ENCODE measurements around the gene MICU2.
"Not testable (repeated sequence)": the region's sequence is repeated elsewhere in the genome, so short reads cannot be mapped to it uniquely, and the experiment has no call there.

The MICU2 gene

GRCh38 chr13:21594715-21595545, 9.0 kb downstream of the MICU2 start:
- 74% methylated on average over 2 of the region's 3 CpGs for WGBS
- Histone ChIP-seq H3K9me3 (ENCODE audit: insufficient read depth, low read depth, low read length) (no peaks in the 10 kb centered on the region), H3K27me3 (ENCODE audit: insufficient read depth, low read length) (no peaks in the 10 kb centered on the region), H3K4me1 (ENCODE audit: insufficient read depth, low read length) (no peaks in the 10 kb centered on the region), H3K9ac (ENCODE audit: low read depth, low read length) (no peak overlapping the region), H3K4me3 (ENCODE audit: low read length) (no peak overlapping the region), H3K27ac (ENCODE audit: low read depth, low read length) (no peak overlapping the region), H3K36me3 (ENCODE audit: insufficient read depth, low read length) (0 out of 2 replicates have a peak, but pooled peaks cover 2% of the 10 kb centered on the region)

- H3K4me3 ChIP-seq (ENCODE audit: low read length); H3K36me3 ChIP-seq (ENCODE audit: insufficient read depth, low read length); H3K27ac ChIP-seq (ENCODE audit: low read depth, low read length); H3K9ac ChIP-seq (ENCODE audit: low read depth, low read length); H3K4me1 ChIP-seq (ENCODE audit: insufficient read depth, low read length); H3K9me3 ChIP-seq (ENCODE audit: insufficient read depth, low read depth, low read length); H3K27me3 ChIP-seq (ENCODE audit: insufficient read depth, low read length): not testable (repeated sequence)
- 95% methylated on average over 11 of the region's 11 CpGs for WGBS
These were observed 13.1 kb downstream of the MICU2 start for GRCh38 chr13:21590665-21591456.

DNA sequence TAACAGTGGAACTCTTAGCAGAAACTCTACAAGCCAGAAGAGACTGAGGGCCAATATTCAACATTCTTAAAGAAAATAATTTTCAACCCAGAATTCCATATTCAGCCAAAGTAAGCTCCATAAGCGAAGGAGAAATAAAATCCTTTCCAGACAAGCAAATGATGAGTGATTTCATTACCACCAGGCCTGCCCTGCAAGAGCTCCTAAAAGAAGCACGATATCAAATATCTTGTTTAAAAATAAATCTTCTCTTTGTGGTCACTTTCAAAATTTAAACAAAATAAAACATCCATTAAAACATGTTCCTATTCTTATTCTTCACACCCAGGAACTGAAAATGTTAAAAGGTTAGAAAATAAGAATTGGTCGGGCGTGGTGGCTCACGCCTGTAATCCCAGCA, 13.7 kb downstream of the MICU2 start:
- Histone ChIP-seq H3K36me3 (ENCODE audit: insufficient read depth, low read length) (no peaks in the 10 kb centered on the region), H3K9me3 (ENCODE audit: insufficient read depth, low read depth, low read length) (no peaks in the 10 kb centered on the region), H3K27me3 (ENCODE audit: insufficient read depth, low read length) (no peaks in the 10 kb centered on the region), H3K9ac (ENCODE audit: low read depth, low read length) (no peak overlapping the region), H3K4me1 (ENCODE audit: insufficient read depth, low read length) (no peaks in the 10 kb centered on the region; the same call in 1 of the 2 replicates), H3K4me3 (ENCODE audit: low read length) (no peak overlapping the region), H3K27ac (ENCODE audit: low read depth, low read length) (no peak overlapping the region)
- 98% methylated on average over 5 of the region's 5 CpGs for WGBS

DNA sequence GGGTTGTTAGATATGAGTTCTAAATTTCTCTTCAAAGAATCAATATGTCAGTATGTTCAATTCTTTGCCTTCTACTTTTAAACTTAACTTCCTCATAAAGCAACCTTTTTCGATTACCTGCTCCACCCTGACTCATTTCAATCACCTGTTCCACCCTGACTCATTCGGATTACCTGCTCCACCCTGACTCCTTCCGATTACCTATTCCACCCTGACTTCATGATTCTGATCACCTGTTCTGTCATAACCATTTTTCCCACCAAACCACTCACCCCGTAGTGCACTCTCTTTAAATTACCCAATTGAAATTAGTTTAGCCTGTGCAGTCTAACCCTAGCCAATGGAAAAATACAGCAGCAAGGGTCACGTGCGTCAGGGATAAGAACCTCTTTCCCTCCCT, 14.5 kb downstream of the MICU2 start:
- not testable (repeated sequence) for H3K36me3 ChIP-seq (ENCODE audit: insufficient read depth, low read length); H3K4me3 ChIP-seq (ENCODE audit: low read length); H3K9ac ChIP-seq (ENCODE audit: low read depth, low read length); H3K27ac ChIP-seq (ENCODE audit: low read depth, low read length); H3K27me3 ChIP-seq (ENCODE audit: insufficient read depth, low read length); H3K4me1 ChIP-seq (ENCODE audit: insufficient read depth, low read length); H3K9me3 ChIP-seq (ENCODE audit: insufficient read depth, low read depth, low read length)
- WGBS: 94% methylated on average over 6 of the region's 6 CpGs

DNA sequence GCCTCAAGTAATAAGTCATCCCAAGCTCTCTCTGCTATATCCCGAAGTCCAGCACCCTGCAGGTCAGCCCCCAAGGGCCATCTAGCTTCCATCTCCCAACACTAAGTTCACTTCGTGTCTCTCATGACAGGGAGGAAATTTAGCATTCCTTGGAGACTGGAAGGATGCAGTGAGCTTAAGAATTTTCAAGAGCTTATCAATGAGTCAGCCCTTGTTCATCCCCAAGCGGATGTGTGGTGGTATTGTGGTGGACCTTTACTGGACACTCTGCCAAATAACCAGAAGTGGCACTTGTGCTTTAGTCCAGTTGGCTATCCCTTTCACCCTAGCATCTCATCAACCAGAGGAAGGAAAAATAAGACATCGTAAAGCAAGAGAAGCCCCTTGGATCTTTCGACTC, 15.6 kb downstream of the MICU2 start:
- not testable (repeated sequence) for H3K36me3 ChIP-seq (ENCODE audit: insufficient read depth, low read length); H3K9ac ChIP-seq (ENCODE audit: low read depth, low read length); H3K27ac ChIP-seq (ENCODE audit: low read depth, low read length); H3K9me3 ChIP-seq (ENCODE audit: insufficient read depth, low read depth, low read length); H3K4me3 ChIP-seq (ENCODE audit: low read length); H3K27me3 ChIP-seq (ENCODE audit: insufficient read depth, low read length); H3K4me1 ChIP-seq (ENCODE audit: insufficient read depth, low read length)
- WGBS: 95% methylated on average over 5 of the region's 5 CpGs

GRCh38 chr13:21584973-21585592, 18.9 kb downstream of the MICU2 start:
- no peak overlapping the region for H3K9ac ChIP-seq (ENCODE audit: low read depth, low read length)
- H3K27ac ChIP-seq (ENCODE audit: low read depth, low read length): no peak overlapping the region
- no peak overlapping the region for H3K4me3 ChIP-seq (ENCODE audit: low read length)
- H3K27me3 ChIP-seq (ENCODE audit: insufficient read depth, low read length): no peaks in the 10 kb centered on the region
- H3K36me3 ChIP-seq (ENCODE audit: insufficient read depth, low read length): peaks cover 11% of the 10 kb centered on the region; the same call in 1 of the 2 replicates
- peaks cover 20% of the 10 kb centered on the region for H3K9me3 ChIP-seq (ENCODE audit: insufficient read depth, low read depth, low read length)
- 96% methylated on average over 1 of the region's 1 CpG for WGBS
- no peaks in the 10 kb centered on the region; the same call in 1 of the 2 replicates for H3K4me1 ChIP-seq (ENCODE audit: insufficient read depth, low read length)

DNA sequence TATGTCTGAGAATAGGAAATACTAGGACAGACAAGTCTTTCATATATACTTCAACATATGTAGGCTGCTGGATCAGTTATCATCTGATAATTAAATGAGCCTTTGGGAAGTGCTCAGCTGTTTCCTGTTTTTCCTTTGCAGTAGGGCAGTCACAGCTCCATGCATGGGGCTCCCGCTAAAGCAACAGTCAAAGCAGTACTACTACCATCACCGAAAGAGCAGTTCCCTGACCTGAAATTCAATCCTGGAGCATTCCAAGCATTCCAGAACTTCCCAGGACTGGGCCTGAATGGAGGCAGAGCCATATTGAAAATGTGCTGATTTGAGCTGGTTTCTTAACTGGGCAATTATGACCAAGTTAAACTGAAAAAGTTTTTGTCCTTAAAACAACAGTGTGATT, 20.5 kb downstream of the MICU2 start:
- Histone ChIP-seq H3K36me3 (ENCODE audit: insufficient read depth, low read length) (peaks cover 11% of the 10 kb centered on the region; the same call in 1 of the 2 replicates), H3K4me3 (ENCODE audit: low read length) (no peak overlapping the region), H3K9ac (ENCODE audit: low read depth, low read length) (no peak overlapping the region), H3K4me1 (ENCODE audit: insufficient read depth, low read length) (no peaks in the 10 kb centered on the region), H3K9me3 (ENCODE audit: insufficient read depth, low read depth, low read length) (peaks cover 20% of the 10 kb centered on the region), H3K27me3 (ENCODE audit: insufficient read depth, low read length) (no peaks in the 10 kb centered on the region), H3K27ac (ENCODE audit: low read depth, low read length) (no peak overlapping the region; the same call in 1 of the 2 replicates)
- 63% methylated on average over 2 of the region's 2 CpGs for WGBS

GRCh38 chr13:21580736-21581135, 23.2 kb downstream of the MICU2 start:
- H3K4me1 ChIP-seq (ENCODE audit: insufficient read depth, low read length): no peaks in the 10 kb centered on the region
- no peak overlapping the region for H3K27ac ChIP-seq (ENCODE audit: low read depth, low read length)
- no peak overlapping the region for H3K4me3 ChIP-seq (ENCODE audit: low read length)
- peaks cover 20% of the 10 kb centered on the region for H3K9me3 ChIP-seq (ENCODE audit: insufficient read depth, low read depth, low read length)
- no peak overlapping the region for H3K9ac ChIP-seq (ENCODE audit: low read depth, low read length)
- no peaks in the 10 kb centered on the region for H3K27me3 ChIP-seq (ENCODE audit: insufficient read depth, low read length)
- peaks cover 11% of the 10 kb centered on the region; the same call in 1 of the 2 replicates for H3K36me3 ChIP-seq (ENCODE audit: insufficient read depth, low read length)

GRCh38 chr13:21579754-21580316, 24.1 kb downstream of the MICU2 start:
- no peak overlapping the region for H3K9ac ChIP-seq (ENCODE audit: low read depth, low read length)
- H3K36me3 ChIP-seq (ENCODE audit: insufficient read depth, low read length): peaks cover 11% of the 10 kb centered on the region; the same call in 1 of the 2 replicates
- H3K4me1 ChIP-seq (ENCODE audit: insufficient read depth, low read length): no peaks in the 10 kb centered on the region
- WGBS: 93% methylated on average over 3 of the region's 3 CpGs
- H3K4me3 ChIP-seq (ENCODE audit: low read length): no peak overlapping the region
- H3K27ac ChIP-seq (ENCODE audit: low read depth, low read length): no peak overlapping the region
- no peaks in the 10 kb centered on the region for H3K27me3 ChIP-seq (ENCODE audit: insufficient read depth, low read length)
- H3K9me3 ChIP-seq (ENCODE audit: insufficient read depth, low read depth, low read length): peaks cover 20% of the 10 kb centered on the region

- H3K27me3 ChIP-seq (ENCODE audit: insufficient read depth, low read length): no peaks in the 10 kb centered on the region
- peaks cover 11% of the 10 kb centered on the region; the same call in 1 of the 2 replicates for H3K36me3 ChIP-seq (ENCODE audit: insufficient read depth, low read length)
- H3K4me3 ChIP-seq (ENCODE audit: low read length): no peak overlapping the region
- no peaks in the 10 kb centered on the region for H3K4me1 ChIP-seq (ENCODE audit: insufficient read depth, low read length)
- no peak overlapping the region for H3K9ac ChIP-seq (ENCODE audit: low read depth, low read length)
- peaks cover 16% of the 10 kb centered on the region for H3K9me3 ChIP-seq (ENCODE audit: insufficient read depth, low read depth, low read length)
- 92% methylated on average over 1 of the region's 1 CpG for WGBS
- H3K27ac ChIP-seq (ENCODE audit: low read depth, low read length): no peak overlapping the region
These were observed 25.2 kb downstream of the MICU2 start for GRCh38 chr13:21578748-21579147.

GRCh38 chr13:21576426-21576825, 27.5 kb downstream of the MICU2 start:
- H3K36me3 ChIP-seq (ENCODE audit: insufficient read depth, low read length): no peaks in the 10 kb centered on the region
- peaks cover 8% of the 10 kb centered on the region for H3K4me1 ChIP-seq (ENCODE audit: insufficient read depth, low read length)
- no peak overlapping the region for H3K4me3 ChIP-seq (ENCODE audit: low read length)
- H3K9ac ChIP-seq (ENCODE audit: low read depth, low read length): no peak overlapping the region
- no peaks in the 10 kb centered on the region for H3K9me3 ChIP-seq (ENCODE audit: insufficient read depth, low read depth, low read length)
- no peak overlapping the region for H3K27ac ChIP-seq (ENCODE audit: low read depth, low read length)
- no peaks in the 10 kb centered on the region for H3K27me3 ChIP-seq (ENCODE audit: insufficient read depth, low read length)
